ENCODE results near the gene MYCT1.

Gene MYCT1

DNA sequence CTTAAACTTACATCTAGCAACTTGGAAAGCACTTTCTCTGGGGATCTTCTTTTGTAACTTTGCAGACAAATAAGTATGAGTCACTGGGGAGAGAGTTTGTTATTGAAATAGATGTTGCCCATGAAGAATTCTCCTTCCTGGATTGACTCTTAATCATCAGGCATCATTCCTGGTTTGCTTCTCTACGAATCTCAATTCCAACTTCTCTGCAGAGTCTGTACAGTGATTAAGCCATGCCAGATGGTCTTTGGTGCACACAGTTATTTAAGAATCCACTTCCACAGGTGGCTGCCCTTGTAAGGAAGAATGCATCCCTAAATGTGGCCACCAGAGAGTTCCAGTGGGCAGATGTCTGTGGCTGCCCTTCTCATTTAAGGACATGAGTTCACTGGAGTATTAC, 25.7 kb downstream of the MYCT1 start:
- no peak for DNase-seq (ENCODE audit: low spot score)

DNA sequence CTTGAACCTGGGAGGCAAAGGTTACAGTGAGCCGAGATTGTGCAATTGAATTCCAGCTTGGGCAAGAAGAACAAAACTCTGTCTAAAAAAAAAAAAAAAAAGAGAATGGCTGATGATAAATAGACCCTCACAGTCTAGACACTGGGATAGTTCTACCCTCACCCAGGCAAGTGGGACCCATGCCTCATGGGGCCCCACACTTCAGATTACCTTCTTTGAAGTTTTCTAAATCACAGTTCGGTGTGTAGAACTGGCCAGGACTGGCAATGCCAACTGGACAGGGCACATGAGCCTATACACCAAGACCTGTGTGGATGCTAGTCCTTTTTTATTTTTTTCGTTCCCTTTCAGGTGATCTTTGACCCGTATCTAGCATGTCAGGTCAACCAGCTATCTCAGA, 28.6 kb downstream of the MYCT1 start:
- DNase-seq (ENCODE audit: low spot score), result no peak

- no peak for DNase-seq (ENCODE audit: low spot score)
Measured at GRCh38 chr6:152727507-152727906, 29.8 kb downstream of the MYCT1 start.

DNA sequence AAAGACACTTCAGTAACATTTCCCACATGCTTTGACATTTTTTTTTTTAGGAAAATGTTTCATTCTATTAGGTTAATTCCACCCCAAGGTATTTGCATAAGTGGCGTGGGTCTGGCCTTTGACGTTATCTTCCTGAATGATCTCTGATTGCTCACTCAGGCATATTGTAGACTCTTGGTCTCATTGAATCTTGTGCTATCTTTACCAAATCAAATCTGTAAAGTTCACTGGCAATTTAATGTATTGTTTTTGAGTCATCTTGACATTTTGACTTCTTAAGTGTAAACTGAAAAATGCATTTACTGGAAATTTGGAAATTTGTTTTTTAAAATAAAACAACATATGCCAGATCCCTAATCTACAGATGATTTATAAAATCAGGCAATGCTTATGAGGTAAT, 36.9 kb downstream of the MYCT1 start:
- DNase-seq (ENCODE audit: low spot score), result no peak

GRCh38 chr6:152736687-152737273, 39.1 kb downstream of the MYCT1 start:
- DNase-seq (ENCODE audit: low spot score), result no peak

GRCh38 chr6:152745509-152746171, 47.9 kb downstream of the MYCT1 start:
- no peak for DNase-seq (ENCODE audit: low spot score)

DNA sequence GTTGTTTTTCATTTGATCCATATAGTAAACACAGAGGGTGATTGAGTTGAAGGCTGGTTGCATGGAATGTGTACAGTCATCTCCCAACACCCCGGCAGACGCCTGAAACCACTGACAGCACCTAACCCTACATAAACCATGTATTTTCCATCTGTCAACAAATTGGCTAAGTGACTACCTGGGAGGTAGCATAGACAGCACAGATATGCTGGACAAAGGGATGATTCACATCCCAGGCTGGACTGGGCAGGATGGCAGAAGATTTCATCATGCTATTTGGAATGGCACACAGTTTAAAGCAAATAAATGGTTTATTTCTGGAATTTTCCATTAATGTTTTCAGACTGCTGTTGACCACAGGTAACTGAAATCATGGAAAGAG, 48.5 kb downstream of the MYCT1 start:
- DNase-seq (ENCODE audit: low spot score), result no peak

DNA sequence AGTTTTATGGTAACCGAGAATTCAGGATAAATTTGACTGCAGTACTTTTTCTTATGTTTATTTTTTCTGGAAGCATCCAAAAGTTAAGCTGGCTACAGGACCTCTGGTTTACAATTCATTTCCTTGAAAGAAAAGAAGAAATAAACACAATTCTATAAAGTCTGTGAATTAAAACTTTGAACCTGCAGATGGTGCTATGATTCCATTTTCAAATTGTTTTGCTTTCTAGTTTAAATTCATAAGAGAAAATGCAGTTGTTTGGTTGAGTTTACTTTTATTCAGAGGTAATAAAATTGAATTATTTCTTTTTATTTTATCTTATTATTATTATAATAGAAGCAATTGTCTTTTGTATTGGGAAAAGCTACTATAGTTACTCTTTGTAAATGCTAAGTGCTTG, 51.1 kb downstream of the MYCT1 start:
- DNase-seq (ENCODE audit: low spot score), result no peak

- DNase-seq (ENCODE audit: low spot score), result no peak
Measured at GRCh38 chr6:152749336-152749735, 51.6 kb downstream of the MYCT1 start.

DNA sequence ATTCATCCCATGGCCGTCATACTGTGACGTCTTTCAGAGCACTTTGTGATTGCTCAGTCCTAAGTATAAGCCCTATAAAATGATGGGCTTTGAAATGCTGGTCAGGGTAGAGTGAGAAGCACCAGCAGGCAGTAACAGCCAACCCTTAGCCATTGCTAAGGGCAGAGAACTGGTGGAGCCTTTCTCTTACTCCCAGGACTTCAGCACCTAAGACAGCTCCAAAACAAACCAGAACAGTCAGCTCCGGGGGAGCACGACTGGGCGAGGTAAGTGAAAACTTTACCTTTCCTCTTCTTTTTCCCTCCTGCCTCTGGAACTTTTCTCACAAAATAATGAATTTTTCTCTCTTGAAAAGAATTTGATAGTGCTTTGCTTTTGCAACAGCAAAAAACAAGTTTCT, 53.0 kb downstream of the MYCT1 start, which contains the start of gene VIP:
Gene VIP (plus strand): TSS at position 104 of the 400 bp plus-strand sequence. CDS start 1,381 bp downstream, outside the sequence.
- peak; percentile 29 for DNase-seq (ENCODE audit: low spot score)

GRCh38 chr6:152765331-152765730, 67.6 kb downstream of the MYCT1 start:
- no peak for DNase-seq (ENCODE audit: low spot score)

GRCh38 chr6:152769159-152769558, 71.5 kb downstream of the MYCT1 start:
- no peak for DNase-seq (ENCODE audit: low spot score)

- DNase-seq (ENCODE audit: low spot score), result no peak
Measured at GRCh38 chr6:152769993-152770392, 72.3 kb downstream of the MYCT1 start.

DNA sequence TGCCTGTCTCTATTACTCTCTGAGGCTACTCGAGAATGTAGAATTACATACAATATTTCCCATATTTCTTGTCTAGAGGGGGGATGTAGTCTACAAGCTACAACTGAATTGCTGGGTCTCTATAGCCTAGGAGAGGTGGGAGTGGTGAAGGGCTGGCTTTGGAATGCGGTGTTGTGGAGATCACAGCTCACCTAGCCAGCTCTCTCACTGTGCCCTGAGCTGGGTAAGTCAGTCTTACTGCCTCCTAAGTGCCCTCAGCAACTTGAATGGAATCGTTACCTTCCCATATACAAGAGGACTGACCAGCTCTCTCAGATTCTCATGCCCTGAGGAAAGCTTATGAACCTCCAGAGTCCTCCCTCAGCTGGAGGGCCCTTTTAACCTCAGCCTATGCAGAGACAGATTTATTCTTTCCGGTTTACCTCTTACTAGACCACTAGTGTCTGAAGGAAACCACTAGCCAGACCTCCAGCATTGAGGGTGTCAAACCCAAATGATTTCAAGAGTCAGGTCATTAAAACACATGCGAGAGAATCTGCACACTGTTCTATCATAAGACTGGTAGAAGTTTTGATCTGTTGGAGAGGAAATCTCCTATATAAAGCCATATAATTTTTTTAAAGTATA, 73.5 kb downstream of the MYCT1 start:
- DNase-seq (ENCODE audit: low spot score), result no peak

Measured in AG08396 (cell line).